RWPE1 (cell line): ENCODE data around the gene ABO.
"Not testable (repeated sequence)": the region's sequence is repeated elsewhere in the genome, so short reads cannot be mapped to it uniquely, and the experiment has no call there.

Experiments
- CTCF ChIA-PET: fragments of 350-600 bp; sonication (Branson Sonifier 250); formaldehyde crosslinking; extraction: SDS; loops from one replicate; lab custom pipeline; 2021; lab: Yijun Ruan, JAX
- POLR2A ChIA-PET: fragments of 400-600 bp; formaldehyde crosslinking; extraction: SDS; loops from one replicate; lab custom pipeline; 2020; ENCODE audit warnings: antibody characterized with exemption; ENCODE audit not compliant: low non-redundant PET; lab: Yijun Ruan, JAX
- DNase-seq: peaks from one replicate; pipeline ENCODE4 v3.0.0; 2012; ENCODE audit warnings: low spot score
- H3K27ac ChIP-seq: fragments of 450-650 bp; 2 replicates; pipeline ENCODE4 v1.5.1; 2017
- CTCF ChIP-seq: fragments of 450-650 bp; conservative IDR thresholded peaks from 2 replicates; pipeline ENCODE4 v1.5.1; 2017; ENCODE audit warnings: low read depth, mild to moderate bottlenecking

ABO gene

GRCh38 chr9:133273819-133274218 is 1.2 kb downstream of the ABO start:
- no peak overlapping the region for H3K27ac ChIP-seq
- no peak for TF ChIP-seq CTCF
- CTCF ChIA-PET = no interaction called here
- no peak for DNase-seq
- POLR2A ChIA-PET = no interaction called here

GRCh38 chr9:133273098-133273497 is 1.9 kb downstream of the ABO start:
- ChIA-PET POLR2A (interaction anchor here (1.0 kb wide), 1 partner anchor 8 kb away, joined by 3 read pairs; no protein-coding TSS in a partner anchor), CTCF (no interaction called here)
- no peak overlapping the region for H3K27ac ChIP-seq
- no peak for TF ChIP-seq CTCF
- no peak for DNase-seq

GRCh38 chr9:133269537-133270362 is 5.3 kb downstream of the ABO start:
- TF ChIP-seq CTCF = no peak
- POLR2A ChIA-PET = interaction anchor here (0.6 kb wide), 1 partner anchor 32 kb away, joined by 3 read pairs; no protein-coding TSS in a partner anchor
- DNase-seq = peak; percentile 42
- CTCF ChIA-PET = interaction anchor here (0.7 kb wide), 1 partner anchor 323 kb away, joined by 3 read pairs; no protein-coding TSS in a partner anchor
- no peak overlapping the region for H3K27ac ChIP-seq

GRCh38 chr9:133269136-133269535 is 5.9 kb downstream of the ABO start:
- DNase-seq, CTCF ChIA-PET, H3K27ac ChIP-seq: not testable (repeated sequence)
- POLR2A ChIA-PET = interaction anchor here (0.6 kb wide), 1 partner anchor 33 kb away, joined by 3 read pairs; no protein-coding TSS in a partner anchor

GRCh38 chr9:133268335-133269056 is 6.5 kb downstream of the ABO start:
- no peak for DNase-seq
- H3K27ac ChIP-seq = no peak overlapping the region
- ChIA-PET CTCF (interaction anchor here (0.6 kb wide), 1 partner anchor 69 kb away, joined by 4 read pairs; no protein-coding TSS in a partner anchor), POLR2A (no interaction called here)
- no peak for TF ChIP-seq CTCF

GRCh38 chr9:133264235-133264764 is 10.7 kb downstream of the ABO start:
- no peak for TF ChIP-seq CTCF
- DNase-seq = no peak
- ChIA-PET POLR2A (no interaction called here), CTCF (no interaction called here)
- no peak overlapping the region for H3K27ac ChIP-seq
